ENCODE results near the gene ATAD5. TPM values are rescaled to one million over a fixed set of nuclear protein-coding genes. Genes with fewer than 3 reads are reported as not detected.

Gene ATAD5
- total and polyA plus RNA-seq, 2 of the 13 experiments (the other 11 are each of a cell fraction or from before 2014, with no cell fraction given): 1.8 to 10.7 TPM

DNA sequence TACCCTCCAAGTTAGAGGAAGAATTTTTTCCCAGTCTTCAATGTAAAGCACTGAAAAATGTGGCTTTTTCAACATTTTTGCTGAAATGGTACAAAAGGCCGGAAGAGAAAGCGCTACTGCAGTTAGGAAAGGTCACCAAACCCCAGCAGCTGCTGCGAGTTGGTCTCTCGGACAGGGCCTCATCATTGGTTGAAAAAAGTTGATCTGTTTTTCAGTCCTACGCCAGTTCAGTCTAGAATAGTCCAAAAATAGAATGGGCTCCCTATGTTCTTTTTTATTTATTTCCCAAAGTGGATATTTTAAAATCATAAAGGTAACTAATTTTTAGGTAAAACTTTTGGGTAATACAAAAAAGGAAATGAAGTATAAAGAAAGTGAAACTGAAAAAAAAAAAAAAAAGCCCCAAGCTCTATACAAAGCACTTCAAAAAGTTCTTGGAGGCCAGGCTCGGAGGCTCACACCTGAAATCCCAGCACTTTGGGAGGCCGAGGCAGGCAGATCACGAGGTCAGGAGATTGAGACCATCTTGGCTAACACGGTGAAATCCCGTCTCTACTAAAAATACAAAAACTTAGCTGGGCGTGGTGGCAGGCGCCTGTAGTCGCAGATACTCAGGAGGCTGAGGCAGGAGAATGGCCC lies 107.4 kb downstream of the ATAD5 start:
- DNase-seq (ENCODE audit: low spot score) (no peak), ATAC-seq (no peak), FAIRE-seq (no peak)
- in situ Hi-C loops (cut with HindIII; ENCODE audit: extremely low pct_ligation_motif_present, low pct_unique_long_range_greater_than_20kb): no loop called here
- POLR2A ChIA-PET: no interaction called here
- Histone ChIP-seq H2AFZ (ENCODE audit: low read length) (no peak overlapping the region), H3K27me3 (ENCODE audit: control insufficient read depth in 1 of 2, insufficient read depth in 2 of 2, low read length in 2 of 2) (no peaks in the 10 kb centered on the region), H4K20me1 (ENCODE audit: insufficient read depth, low read length) (no peaks in the 10 kb centered on the region), H3K4me2 (ENCODE audit: low read depth, low read length) (no peak overlapping the region), H3K36me3 (replicated peaks in 1 of 2; ENCODE audit: control insufficient read depth in 1 of 2, insufficient read depth in 2 of 2, low read length in 2 of 2) (no peaks in the 10 kb centered on the region), H3K27ac (ENCODE audit: extremely low read length, insufficient read depth, low read length) (no peak overlapping the region), H3K4me1 (ENCODE audit: insufficient read depth, low read length) (no peaks in the 10 kb centered on the region), H3K9me3 (ENCODE audit: low read length) (no peaks in the 10 kb centered on the region), H3K4me3 (replicated peaks in 1 of 3; ENCODE audit: insufficient read depth in 1 of 3, low read depth in 2 of 3, low read length in 3 of 3) (no peak overlapping the region), H3K79me2 (ENCODE audit: insufficient read depth, low read length) (no peaks in the 10 kb centered on the region), H3K9ac (ENCODE audit: insufficient read depth, low read depth, low read length) (no peak overlapping the region)
- 81% methylated on average over 13 of the region's 13 CpGs for WGBS (ENCODE audit: low lambda C conversion rate)
- intact Hi-C loops (cut with micrococcal nuclease; ENCODE audit: unreplicated experiment): no loop called here
- no TSS peak for BruUV-seq (replicated peaks)
- TF ChIP-seq NFIB (CRISPR knock-in tag; IDR thresholded peaks at IDR 0.05; ENCODE audit: borderline replicate concordance): no peak
- no peak for TF ChIP-seq NFKBIZ (CRISPR knock-in tag; IDR thresholded peaks at IDR 0.05)
- no peak for TF ChIP-seq KLF15 (CRISPR knock-in tag; IDR thresholded peaks at IDR 0.05; ENCODE audit: borderline replicate concordance)
- TF ChIP-seq CENPT (CRISPR knock-in tag; IDR thresholded peaks at IDR 0.05; ENCODE audit: low read depth): no peak
- no peak for TF ChIP-seq ZNF577 (CRISPR knock-in tag; IDR thresholded peaks at IDR 0.05; ENCODE audit: borderline replicate concordance, low read depth)
- TF ChIP-seq, protein P1, sequence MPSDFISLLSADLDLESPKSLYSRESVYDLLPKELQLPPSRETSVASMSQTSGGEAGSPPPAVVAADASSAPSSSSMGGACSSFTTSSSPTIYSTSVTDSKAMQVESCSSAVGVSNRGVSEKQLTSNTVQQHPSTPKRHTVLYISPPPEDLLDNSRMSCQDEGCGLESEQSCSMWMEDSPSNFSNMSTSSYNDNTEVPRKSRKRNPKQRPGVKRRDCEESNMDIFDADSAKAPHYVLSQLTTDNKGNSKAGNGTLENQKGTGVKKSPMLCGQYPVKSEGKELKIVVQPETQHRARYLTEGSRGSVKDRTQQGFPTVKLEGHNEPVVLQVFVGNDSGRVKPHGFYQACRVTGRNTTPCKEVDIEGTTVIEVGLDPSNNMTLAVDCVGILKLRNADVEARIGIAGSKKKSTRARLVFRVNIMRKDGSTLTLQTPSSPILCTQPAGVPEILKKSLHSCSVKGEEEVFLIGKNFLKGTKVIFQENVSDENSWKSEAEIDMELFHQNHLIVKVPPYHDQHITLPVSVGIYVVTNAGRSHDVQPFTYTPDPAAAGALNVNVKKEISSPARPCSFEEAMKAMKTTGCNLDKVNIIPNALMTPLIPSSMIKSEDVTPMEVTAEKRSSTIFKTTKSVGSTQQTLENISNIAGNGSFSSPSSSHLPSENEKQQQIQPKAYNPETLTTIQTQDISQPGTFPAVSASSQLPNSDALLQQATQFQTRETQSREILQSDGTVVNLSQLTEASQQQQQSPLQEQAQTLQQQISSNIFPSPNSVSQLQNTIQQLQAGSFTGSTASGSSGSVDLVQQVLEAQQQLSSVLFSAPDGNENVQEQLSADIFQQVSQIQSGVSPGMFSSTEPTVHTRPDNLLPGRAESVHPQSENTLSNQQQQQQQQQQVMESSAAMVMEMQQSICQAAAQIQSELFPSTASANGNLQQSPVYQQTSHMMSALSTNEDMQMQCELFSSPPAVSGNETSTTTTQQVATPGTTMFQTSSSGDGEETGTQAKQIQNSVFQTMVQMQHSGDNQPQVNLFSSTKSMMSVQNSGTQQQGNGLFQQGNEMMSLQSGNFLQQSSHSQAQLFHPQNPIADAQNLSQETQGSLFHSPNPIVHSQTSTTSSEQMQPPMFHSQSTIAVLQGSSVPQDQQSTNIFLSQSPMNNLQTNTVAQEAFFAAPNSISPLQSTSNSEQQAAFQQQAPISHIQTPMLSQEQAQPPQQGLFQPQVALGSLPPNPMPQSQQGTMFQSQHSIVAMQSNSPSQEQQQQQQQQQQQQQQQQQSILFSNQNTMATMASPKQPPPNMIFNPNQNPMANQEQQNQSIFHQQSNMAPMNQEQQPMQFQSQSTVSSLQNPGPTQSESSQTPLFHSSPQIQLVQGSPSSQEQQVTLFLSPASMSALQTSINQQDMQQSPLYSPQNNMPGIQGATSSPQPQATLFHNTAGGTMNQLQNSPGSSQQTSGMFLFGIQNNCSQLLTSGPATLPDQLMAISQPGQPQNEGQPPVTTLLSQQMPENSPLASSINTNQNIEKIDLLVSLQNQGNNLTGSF (CRISPR knock-in tag; IDR thresholded peaks at IDR 0.05): no peak
- TF ChIP-seq, protein P2, sequence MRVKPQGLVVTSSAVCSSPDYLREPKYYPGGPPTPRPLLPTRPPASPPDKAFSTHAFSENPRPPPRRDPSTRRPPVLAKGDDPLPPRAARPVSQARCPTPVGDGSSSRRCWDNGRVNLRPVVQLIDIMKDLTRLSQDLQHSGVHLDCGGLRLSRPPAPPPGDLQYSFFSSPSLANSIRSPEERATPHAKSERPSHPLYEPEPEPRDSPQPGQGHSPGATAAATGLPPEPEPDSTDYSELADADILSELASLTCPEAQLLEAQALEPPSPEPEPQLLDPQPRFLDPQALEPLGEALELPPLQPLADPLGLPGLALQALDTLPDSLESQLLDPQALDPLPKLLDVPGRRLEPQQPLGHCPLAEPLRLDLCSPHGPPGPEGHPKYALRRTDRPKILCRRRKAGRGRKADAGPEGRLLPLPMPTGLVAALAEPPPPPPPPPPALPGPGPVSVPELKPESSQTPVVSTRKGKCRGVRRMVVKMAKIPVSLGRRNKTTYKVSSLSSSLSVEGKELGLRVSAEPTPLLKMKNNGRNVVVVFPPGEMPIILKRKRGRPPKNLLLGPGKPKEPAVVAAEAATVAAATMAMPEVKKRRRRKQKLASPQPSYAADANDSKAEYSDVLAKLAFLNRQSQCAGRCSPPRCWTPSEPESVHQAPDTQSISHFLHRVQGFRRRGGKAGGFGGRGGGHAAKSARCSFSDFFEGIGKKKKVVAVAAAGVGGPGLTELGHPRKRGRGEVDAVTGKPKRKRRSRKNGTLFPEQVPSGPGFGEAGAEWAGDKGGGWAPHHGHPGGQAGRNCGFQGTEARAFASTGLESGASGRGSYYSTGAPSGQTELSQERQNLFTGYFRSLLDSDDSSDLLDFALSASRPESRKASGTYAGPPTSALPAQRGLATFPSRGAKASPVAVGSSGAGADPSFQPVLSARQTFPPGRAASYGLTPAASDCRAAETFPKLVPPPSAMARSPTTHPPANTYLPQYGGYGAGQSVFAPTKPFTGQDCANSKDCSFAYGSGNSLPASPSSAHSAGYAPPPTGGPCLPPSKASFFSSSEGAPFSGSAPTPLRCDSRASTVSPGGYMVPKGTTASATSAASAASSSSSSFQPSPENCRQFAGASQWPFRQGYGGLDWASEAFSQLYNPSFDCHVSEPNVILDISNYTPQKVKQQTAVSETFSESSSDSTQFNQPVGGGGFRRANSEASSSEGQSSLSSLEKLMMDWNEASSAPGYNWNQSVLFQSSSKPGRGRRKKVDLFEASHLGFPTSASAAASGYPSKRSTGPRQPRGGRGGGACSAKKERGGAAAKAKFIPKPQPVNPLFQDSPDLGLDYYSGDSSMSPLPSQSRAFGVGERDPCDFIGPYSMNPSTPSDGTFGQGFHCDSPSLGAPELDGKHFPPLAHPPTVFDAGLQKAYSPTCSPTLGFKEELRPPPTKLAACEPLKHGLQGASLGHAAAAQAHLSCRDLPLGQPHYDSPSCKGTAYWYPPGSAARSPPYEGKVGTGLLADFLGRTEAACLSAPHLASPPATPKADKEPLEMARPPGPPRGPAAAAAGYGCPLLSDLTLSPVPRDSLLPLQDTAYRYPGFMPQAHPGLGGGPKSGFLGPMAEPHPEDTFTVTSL (CRISPR knock-in tag; IDR thresholded peaks at IDR 0.05; ENCODE audit: borderline replicate concordance): no peak
- TF ChIP-seq ZNF12 (CRISPR knock-in tag; IDR thresholded peaks at IDR 0.05): no peak
- no peak for TF ChIP-seq FOSL2 (CRISPR knock-in tag; IDR thresholded peaks at IDR 0.05)
- TF ChIP-seq MIER2 (CRISPR knock-in tag; IDR thresholded peaks at IDR 0.05): no peak
- TF ChIP-seq ZNF33B (CRISPR knock-in tag; IDR thresholded peaks at IDR 0.05): no peak
- no peak for TF ChIP-seq RAD51 (IDR thresholded peaks at IDR 0.05; ENCODE audit: borderline replicate concordance)
- no peak for TF ChIP-seq GATA4 (IDR thresholded peaks at IDR 0.05; ENCODE audit: borderline replicate concordance, low read depth)
- CTCF ChIA-PET (ENCODE audit: low intra/inter-chr PET ratio, low total read pairs): no interaction called here

All from HepG2 (cell line).